ENCODE data around the gene DRD5.

The DRD5 gene

DNA sequence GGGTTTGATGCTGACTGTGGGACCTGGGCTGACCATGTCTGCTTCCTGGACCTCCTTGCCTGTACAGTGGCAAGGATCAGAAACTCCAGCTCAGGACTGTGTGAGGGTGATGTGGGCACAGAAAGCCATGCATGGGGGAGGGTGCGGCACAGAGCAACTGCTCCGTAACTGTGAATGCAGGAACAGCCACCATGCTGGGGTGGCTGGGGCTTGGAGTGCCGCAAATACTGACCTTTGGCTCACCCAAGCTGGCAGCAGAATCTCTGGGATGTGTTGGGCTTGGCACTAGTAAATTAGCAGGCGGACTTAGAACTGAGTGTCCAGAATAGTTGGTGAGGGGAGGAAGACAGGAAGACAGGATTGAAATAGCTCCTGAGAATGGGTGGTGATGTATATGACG is 52.0 kb downstream of the DRD5 start:
- ATAC-seq (replicated peaks) (no peak), DNase-seq (no peak)
- Mint-ChIP-seq H3K27ac (no peak overlapping the region), H3K4me3 (no peak overlapping the region), H3K36me3 (ENCODE audit: insufficient read depth) (no peaks in the 10 kb centered on the region), H3K4me1 (ENCODE audit: low read depth in 2 of 2) (no peaks in the 10 kb centered on the region), H3K27me3 (peaks cover 21 to 26% of the 10 kb centered on the region in 2 donors), H3K9me3 (no peaks in the 10 kb centered on the region)
